ENCODE data around the gene CMTM5. TPM values are rescaled to one million over a fixed set of nuclear protein-coding genes. Genes with fewer than 3 reads are reported as not detected.

CMTM5 gene
- total RNA-seq, 1 experiment from 2014 or later, result not detected

GRCh38 chr14:23384364-23385080, 7.7 kb downstream of the CMTM5 start:
- ChIA-PET CTCF (interaction anchor here (1.1 kb wide), 1 partner anchor 58 kb away, joined by 3 read pairs; no protein-coding TSS in a partner anchor), RAD21 (ENCODE audit: low non-redundant PET in 1 of 2, low total read pairs in 2 of 2, uncharacterized antibody in 2 of 2, unreplicated experiment in 2 of 2) (no interaction called here), POLR2A (no interaction called here)
- Histone ChIP-seq H3K27ac (ENCODE audit: low read depth, low read length) (no peak overlapping the region), H3K4me2 (ENCODE audit: low read length) (no peak overlapping the region), H3K9ac (ENCODE audit: low read length) (no peak overlapping the region), H3K9me2 (ENCODE audit: insufficient read depth) (no peaks in the 10 kb centered on the region), H3K4me3 (replicated peaks in 1 of 2; ENCODE audit: low read depth in 1 of 2, low read length in 2 of 2) (no peak overlapping the region), H3K36me3 (ENCODE audit: control insufficient read depth in 1 of 2, insufficient read depth in 2 of 2, low read length in 2 of 2) (no peaks in the 10 kb centered on the region), H4K20me1 (ENCODE audit: insufficient read depth) (no peaks in the 10 kb centered on the region), H3K27me3 (ENCODE audit: insufficient read depth, low read length) (0 out of 2 replicates have a peak, but pooled peaks cover 6% of the 10 kb centered on the region), H3K79me2 (ENCODE audit: insufficient read depth, low read length) (no peaks in the 10 kb centered on the region), H2AFZ (ENCODE audit: low read depth, low read length, poor library complexity, severe bottlenecking) (no peak overlapping the region), H3K4me1 (ENCODE audit: control insufficient read depth in 1 of 2, insufficient read depth in 2 of 2, low read length in 2 of 2) (no peaks in the 10 kb centered on the region), H3K9me3 (ENCODE audit: control insufficient read depth in 1 of 2, insufficient read depth in 1 of 2, low read depth in 1 of 2, low read length in 2 of 2) (no peaks in the 10 kb centered on the region)
- TF ChIP-seq ELF1 (IDR thresholded peaks at IDR 0.05; ENCODE audit: borderline replicate concordance, low read depth) (no peak), ZBTB33 (IDR thresholded peaks at IDR 0.05; ENCODE audit: extremely low read depth, insufficient replicate concordance, low read length) (no peak), SP1 (IDR thresholded peaks at IDR 0.05; ENCODE audit: low read depth) (no peak), CBX3 (IDR thresholded peaks at IDR 0.05; ENCODE audit: low read depth) (no peak), CTCF (IDR thresholded peaks at IDR 0.05 in 2 of 3, conservative IDR thresholded peaks at IDR 0.05 in 1 of 3; ENCODE audit: borderline replicate concordance in 1 of 3, insufficient read depth in 1 of 3, low read depth in 2 of 3, low read length in 2 of 3) (no peak), RAD21 (IDR thresholded peaks at IDR 0.05; ENCODE audit: low read depth) (no peak), ZFX (IDR thresholded peaks at IDR 0.05) (no peak), POLR2AphosphoS5 (IDR thresholded peaks at IDR 0.05; ENCODE audit: low read depth, low read length) (no peak), EZH2phosphoT487 (IDR thresholded peaks at IDR 0.05; ENCODE audit: borderline replicate concordance) (no peak), FOSL1 (IDR thresholded peaks at IDR 0.05; ENCODE audit: low read depth) (no peak), POLR2A (IDR thresholded peaks at IDR 0.05; ENCODE audit: borderline replicate concordance, extremely low read depth, insufficient read depth, insufficient read length) (no peak)
- BruUV-seq (replicated peaks), result no TSS peak
- intact Hi-C loops (cut with micrococcal nuclease), result loop anchor here (5.0 kb wide), 1 partner anchor 262 kb away; no protein-coding TSS in a partner anchor
- no peak for ATAC-seq
- no peak for DNase-seq (ENCODE audit: low read depth, low spot score)

All from HCT116 (cell line).